ENCODE data around the gene FUOM.
"Not testable (repeated sequence)": the region's sequence is repeated elsewhere in the genome, so short reads cannot be mapped to it uniquely, and the experiment has no call there.

The FUOM gene

DNA sequence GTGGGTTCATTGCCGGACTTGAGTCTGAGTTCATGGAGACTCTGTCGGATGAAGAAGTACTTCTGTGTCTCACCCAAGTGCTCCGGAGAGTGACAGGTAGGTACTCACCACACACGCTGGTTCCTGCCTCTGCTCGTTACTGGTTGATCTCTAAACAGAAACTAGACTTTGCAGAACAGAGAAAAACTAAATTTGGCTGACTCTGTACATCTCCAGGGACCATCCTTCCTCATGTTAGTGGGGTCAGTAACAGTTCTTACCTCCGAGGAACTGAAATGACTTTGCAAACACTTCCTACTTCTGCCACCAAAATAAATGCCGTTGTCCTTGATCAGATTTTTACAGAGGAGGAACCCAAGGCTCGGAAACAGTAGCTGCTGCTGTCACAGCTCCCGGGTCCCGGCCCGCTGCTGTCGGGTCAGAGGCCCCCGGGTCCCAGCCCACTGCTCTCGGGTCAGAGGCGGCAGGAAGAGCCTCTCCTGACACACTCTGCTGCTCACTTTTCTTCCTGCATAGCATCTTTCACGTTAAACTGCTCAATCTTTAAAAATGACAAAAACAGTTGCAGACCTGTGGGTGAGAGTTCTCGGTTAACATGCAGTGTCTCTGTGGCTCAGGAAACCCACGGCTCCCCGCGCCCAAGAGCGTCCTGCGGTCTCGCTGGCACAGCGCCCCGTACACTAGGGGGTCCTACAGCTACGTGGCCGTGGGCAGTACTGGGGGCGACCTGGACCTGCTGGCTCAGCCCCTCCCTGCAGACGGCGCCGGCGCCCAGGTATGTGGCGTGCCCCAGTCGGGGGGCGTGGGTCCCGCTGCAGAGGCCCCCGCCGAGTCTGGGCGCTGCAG, 31.4 kb upstream of the FUOM start:
- H3K27me3 ChIP-seq = no peaks in the 10 kb centered on the region
- peaks cover 68% of the 10 kb centered on the region for H3K4me1 ChIP-seq
- H3K36me3 ChIP-seq = peaks cover 7% of the 10 kb centered on the region; the same call in 1 of the 2 replicates
- no peak for TF ChIP-seq Cebpa-rat (IDR thresholded peaks at IDR 0.05)
- H3K9ac ChIP-seq = peak overlapping the region; percentile 88
- peak overlapping the region; percentile 71 for H3K4me3 ChIP-seq
- H3K27ac ChIP-seq = peak overlapping the region; percentile 94
- no peaks in the 10 kb centered on the region for H3K9me3 ChIP-seq
- H4K20me1 ChIP-seq = no peaks in the 10 kb centered on the region
- peak overlapping the region; percentile 94 for H3K4me2 ChIP-seq

DNA sequence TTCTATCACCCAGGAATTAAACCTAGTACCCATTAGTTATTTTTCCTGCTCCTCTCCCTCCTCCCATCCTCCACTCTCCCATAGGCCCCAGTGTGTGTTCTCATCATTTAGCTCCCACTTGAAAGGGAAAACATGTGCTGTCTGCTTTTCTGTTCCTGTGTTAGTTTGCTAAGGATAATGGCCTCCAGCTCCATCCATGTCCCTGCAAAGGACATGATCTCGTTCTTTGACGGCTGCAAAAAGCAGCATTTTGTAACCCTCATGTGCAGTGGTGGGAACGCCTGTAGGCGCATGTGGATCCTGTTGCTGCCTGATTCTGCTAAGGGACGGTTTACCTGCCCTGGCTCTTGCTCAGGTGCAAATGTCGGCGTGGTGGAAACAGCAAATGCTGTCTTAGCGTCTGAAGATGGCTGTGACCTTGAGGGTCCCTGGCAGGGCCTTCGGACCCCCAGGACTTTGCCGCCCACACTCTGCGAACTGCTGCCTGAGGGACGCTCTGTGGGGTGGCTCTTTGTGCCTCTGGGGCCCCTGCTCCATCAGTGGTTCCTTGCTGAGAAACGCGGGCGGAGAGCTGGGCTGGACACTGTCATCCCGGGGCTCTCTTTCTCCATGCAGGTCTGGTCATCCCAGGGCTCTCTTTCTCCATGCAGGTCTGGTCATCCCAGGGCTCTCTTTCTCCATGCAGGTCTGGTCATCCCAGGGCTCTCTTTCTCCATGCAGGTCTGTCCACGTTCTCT, 30.6 kb upstream of the FUOM start:
- Histone ChIP-seq H4K20me1 (no peaks in the 10 kb centered on the region), H3K4me3 (peak overlapping the region; percentile 71), H3K4me1 (peaks cover 73% of the 10 kb centered on the region), H3K36me3 (peaks cover 7% of the 10 kb centered on the region; the same call in 1 of the 2 replicates), H3K27me3 (no peaks in the 10 kb centered on the region), H3K4me2 (peak overlapping the region; percentile 94), H3K9me3 (no peaks in the 10 kb centered on the region), H3K9ac (peak overlapping the region; percentile 88), H3K27ac (peak overlapping the region; percentile 94)
- no peak for TF ChIP-seq Cebpa-rat (IDR thresholded peaks at IDR 0.05)

DNA sequence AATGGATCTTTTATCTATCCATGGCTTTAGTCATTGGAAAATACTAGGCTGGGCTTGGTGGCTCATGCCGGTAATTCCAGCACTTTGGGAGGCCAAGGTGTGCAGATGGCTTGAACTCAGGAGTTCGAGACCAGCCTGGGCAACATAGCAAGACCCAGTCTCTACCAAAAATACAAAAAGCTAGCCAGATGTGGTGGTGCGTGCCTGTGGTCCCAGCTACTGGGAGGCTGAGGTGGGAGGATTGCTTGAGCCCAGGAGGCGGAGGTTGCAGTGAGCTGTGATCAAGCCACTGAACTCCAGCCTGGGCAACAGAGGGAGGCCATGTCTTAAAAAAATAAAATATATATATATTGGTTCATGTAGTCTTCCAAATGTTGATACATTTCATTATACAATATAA, 29.1 kb upstream of the FUOM start:
- peak overlapping the region; percentile 94; the same call in 1 of the 2 replicates for H3K4me2 ChIP-seq
- not testable (repeated sequence) for H4K20me1 ChIP-seq, H3K27me3 ChIP-seq, H3K9me3 ChIP-seq, H3K4me3 ChIP-seq, H3K9ac ChIP-seq
- H3K4me1 ChIP-seq = peaks cover 70% of the 10 kb centered on the region
- H3K36me3 ChIP-seq = peaks cover 11% of the 10 kb centered on the region; the same call in 1 of the 2 replicates
- peak overlapping the region; percentile 11; the same call in 1 of the 2 replicates for H3K27ac ChIP-seq

DNA sequence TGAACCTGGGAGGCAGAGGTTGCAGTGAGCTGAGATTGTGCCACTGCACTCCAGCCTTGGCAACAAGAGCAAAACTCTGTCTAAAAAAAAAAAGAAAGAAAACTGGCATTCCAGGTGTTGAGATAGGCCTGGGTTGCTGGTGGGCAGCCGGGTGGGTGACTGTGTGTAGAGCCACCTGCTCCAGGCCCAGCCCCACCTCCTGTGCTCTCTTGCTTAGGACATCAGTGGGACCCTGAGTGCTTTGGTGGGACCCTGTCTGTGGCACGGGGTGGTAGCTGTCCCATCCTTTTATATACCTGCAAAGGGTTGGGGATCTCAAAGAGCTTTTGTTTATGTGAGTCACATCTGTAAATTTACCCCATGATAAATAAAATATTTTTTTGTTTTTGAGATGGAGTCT, 27.4 kb upstream of the FUOM start:
- no peak for TF ChIP-seq Cebpa-rat (IDR thresholded peaks at IDR 0.05)

DNA sequence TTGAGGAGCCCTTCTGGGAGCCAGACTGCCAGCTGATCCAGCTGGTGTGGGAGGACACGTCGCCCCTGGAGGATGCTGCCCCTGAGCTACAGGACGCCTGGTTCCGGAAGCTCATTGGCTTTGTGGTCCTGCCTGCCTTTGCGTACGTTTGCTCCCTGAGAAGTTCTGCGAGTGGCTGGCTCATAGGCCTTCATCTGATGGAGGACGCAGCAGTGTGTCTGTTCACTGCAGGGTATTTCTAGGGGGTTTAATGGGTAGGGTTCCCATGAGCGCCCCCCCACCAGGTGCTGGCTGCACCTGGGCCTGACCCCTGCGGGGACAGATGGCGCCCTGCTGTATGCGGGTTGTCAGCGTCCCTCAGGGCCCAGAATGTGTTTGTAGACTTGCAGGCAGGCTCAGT, 26.3 kb upstream of the FUOM start:
- TF ChIP-seq Cebpa-rat (IDR thresholded peaks at IDR 0.05) = no peak
- peak overlapping the region; percentile 45 for H3K27ac ChIP-seq
- H3K4me3 ChIP-seq = no peak overlapping the region
- peak overlapping the region; percentile 59 for H3K4me2 ChIP-seq
- H3K9me3 ChIP-seq = no peaks in the 10 kb centered on the region
- peak overlapping the region; percentile 31 for H3K9ac ChIP-seq
- H3K4me1 ChIP-seq = peaks cover 78% of the 10 kb centered on the region
- H3K36me3 ChIP-seq = peaks cover 5% of the 10 kb centered on the region; the same call in 1 of the 2 replicates
- no peaks in the 10 kb centered on the region for H3K27me3 ChIP-seq
- no peaks in the 10 kb centered on the region for H4K20me1 ChIP-seq

More for the DNA sequence above, 27.4 kb upstream of the FUOM start:
- H3K4me1 ChIP-seq = peaks cover 70% of the 10 kb centered on the region
- H3K4me2 ChIP-seq = peak overlapping the region; percentile 59; the same call in 1 of the 2 replicates
- peaks cover 5% of the 10 kb centered on the region; the same call in 1 of the 2 replicates for H3K36me3 ChIP-seq
- H3K9ac ChIP-seq = no peak overlapping the region
- no peaks in the 10 kb centered on the region for H4K20me1 ChIP-seq
- no peaks in the 10 kb centered on the region for H3K9me3 ChIP-seq
- H3K27me3 ChIP-seq = no peaks in the 10 kb centered on the region
- H3K27ac ChIP-seq = no peak overlapping the region
- H3K4me3 ChIP-seq = no peak overlapping the region

DNA sequence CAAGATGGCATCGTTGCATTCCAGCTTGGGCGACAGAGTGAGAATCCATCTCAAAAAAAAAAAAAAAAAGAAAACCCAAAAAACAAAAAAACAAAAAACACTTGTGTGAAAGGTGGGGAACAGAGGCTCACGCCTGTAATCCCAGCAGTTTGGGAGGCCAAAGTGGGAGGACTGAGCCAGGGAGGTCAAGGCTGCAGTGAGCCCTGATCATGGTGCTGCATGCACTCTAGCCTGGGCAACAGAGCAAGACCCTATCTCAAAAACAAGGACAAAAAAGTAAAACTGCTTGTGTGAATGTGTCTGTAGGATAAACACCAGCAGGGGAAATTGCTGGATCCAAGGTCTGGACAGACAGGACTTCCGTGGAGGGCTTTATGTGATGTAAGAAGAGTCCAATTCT, 25.7 kb upstream of the FUOM start:
- Histone ChIP-seq H4K20me1 (no peaks in the 10 kb centered on the region), H3K4me2 (peak overlapping the region; percentile 59), H3K4me3 (no peak overlapping the region), H3K9ac (0 out of 2 replicates have a peak overlapping the region, but pooled peaks have one; percentile 31), H3K27me3 (no peaks in the 10 kb centered on the region), H3K27ac (peak overlapping the region; percentile 45), H3K4me1 (peaks cover 78% of the 10 kb centered on the region), H3K9me3 (no peaks in the 10 kb centered on the region), H3K36me3 (peaks cover 5% of the 10 kb centered on the region; the same call in 1 of the 2 replicates)
- no peak for TF ChIP-seq Cebpa-rat (IDR thresholded peaks at IDR 0.05)

DNA sequence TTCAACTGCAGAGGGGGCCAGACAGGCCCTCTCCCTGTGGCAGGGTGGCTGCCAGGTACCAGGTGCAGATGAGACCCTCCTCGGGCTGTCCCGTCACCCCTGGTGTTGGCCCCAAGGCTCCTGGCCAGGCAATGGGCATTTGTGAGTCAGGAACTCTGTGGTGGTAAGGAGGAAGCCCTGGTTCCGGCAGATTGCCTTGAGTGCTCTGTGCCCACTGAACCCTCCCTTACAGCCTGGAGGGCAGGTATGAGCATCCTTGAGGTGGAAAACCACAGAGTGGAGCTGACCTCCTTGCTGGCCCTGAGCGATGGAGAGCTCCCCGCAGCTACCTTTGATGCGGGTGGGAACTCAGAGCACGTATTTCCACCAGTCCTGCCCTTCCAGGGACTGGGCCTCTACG, 23.2 kb upstream of the FUOM start:
- no peak overlapping the region for H3K27ac ChIP-seq
- no peak for TF ChIP-seq Cebpa-rat (IDR thresholded peaks at IDR 0.05)
- no peak overlapping the region for H3K4me3 ChIP-seq
- H3K4me2 ChIP-seq = peak overlapping the region; percentile 99
- H3K9me3 ChIP-seq = no peaks in the 10 kb centered on the region
- H3K27me3 ChIP-seq = no peaks in the 10 kb centered on the region
- H3K4me1 ChIP-seq = peaks cover 70% of the 10 kb centered on the region
- H3K9ac ChIP-seq = no peak overlapping the region
- H3K36me3 ChIP-seq = peaks cover 5% of the 10 kb centered on the region; the same call in 1 of the 2 replicates
- no peaks in the 10 kb centered on the region for H4K20me1 ChIP-seq

DNA sequence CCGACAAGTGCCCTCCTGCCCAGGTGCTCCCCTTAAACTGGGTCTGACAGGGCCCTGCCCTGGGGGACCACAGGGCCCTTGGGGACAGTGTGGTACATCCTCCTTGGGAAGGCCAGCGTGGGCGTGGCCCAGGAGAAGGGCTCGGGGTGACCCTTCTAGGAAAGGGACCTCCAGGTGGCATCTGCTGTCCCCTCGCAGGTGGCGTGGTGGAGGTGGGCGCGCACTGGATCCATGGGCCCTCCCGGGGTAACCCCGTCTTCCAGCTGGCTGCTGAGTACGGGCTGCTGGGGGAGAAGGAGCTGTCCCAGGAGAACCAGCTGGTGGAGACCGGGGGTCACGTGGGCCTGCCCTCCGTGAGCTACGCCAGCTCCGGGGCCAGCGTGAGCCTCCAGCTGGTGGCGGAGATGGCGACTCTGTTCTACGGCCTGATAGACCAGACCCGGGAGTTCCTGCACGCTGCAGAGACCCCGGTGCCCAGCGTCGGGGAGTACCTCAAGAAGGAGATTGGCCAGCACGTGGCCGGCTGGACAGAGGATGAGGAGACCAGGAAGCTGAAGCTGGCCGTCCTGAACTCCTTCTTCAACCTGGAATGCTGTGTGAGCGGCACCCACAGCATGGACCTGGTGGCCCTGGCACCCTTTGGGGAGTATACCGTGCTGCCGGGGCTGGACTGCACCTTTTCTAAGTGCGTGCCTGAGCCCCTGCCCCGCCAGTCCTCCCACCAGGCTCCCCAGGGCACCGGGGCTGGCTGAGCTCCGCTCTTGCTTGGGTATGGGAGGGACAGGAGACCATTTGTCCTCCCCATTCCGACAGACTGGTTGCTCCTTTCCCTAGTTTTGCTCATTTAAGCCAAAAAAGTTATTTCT, 22.2 kb upstream of the FUOM start:
- Histone ChIP-seq H3K36me3 (peaks cover 5% of the 10 kb centered on the region; the same call in 1 of the 2 replicates), H3K27ac (peak overlapping the region; percentile 72), H4K20me1 (no peaks in the 10 kb centered on the region), H3K4me3 (peak overlapping the region; percentile 90), H3K27me3 (no peaks in the 10 kb centered on the region), H3K4me2 (peak overlapping the region; percentile 99), H3K4me1 (peaks cover 68% of the 10 kb centered on the region), H3K9me3 (no peaks in the 10 kb centered on the region), H3K9ac (peak overlapping the region; percentile 77)
- TF ChIP-seq Cebpa-rat (IDR thresholded peaks at IDR 0.05) = no peak

DNA sequence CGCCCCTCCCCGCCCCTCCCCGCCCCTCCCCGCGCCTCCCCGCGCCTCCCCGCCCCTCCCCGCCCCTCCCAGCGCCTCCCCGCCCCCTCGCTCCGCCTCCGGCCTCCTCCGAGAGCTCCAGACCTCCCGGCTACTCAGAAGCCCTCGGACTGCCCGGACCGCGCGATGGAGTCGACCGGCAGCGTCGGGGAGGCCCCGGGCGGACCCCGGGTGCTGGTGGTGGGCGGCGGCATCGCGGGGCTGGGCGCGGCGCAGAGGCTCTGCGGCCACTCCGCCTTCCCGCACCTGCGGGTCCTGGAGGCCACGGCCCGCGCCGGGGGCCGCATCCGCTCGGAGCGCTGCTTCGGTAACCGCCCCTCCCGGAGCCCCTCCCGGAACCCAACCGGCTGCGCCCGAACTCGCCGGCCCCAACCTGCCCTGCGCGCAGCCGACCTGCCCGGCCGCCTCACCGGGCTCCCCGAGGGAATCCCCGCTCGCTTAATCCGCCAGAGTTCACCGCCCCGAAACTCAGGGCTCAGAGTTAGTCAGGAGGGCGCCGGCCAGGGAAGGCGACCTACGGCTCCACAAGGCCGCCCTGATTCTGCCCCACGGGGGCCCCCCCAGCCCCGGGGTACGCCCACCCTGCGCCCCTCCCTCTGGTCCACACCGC, 21.5 kb upstream of the FUOM start, which contains the start of gene PAOX:
PAOX (plus strand) TSS at position 111 of the 649 bp plus-strand sequence; CDS start at position 166, 55 bp downstream.
- TF ChIP-seq Cebpa-rat (IDR thresholded peaks at IDR 0.05) = no peak
- Histone ChIP-seq H3K4me2 (peak within 1 kb of the TSS; percentile 99), H3K4me1 (peaks cover 68% of the 10 kb centered on the region), H3K9me3 (no peaks in the 10 kb centered on the region), H3K27me3 (no peaks in the 10 kb centered on the region), H3K27ac (peak within 1 kb of the TSS; percentile 72), H3K36me3 (0 out of 2 replicates have a peak, but pooled peaks cover 5% of the 10 kb centered on the region), H3K4me3 (peak within 1 kb of the TSS; percentile 90), H3K9ac (peak within 1 kb of the TSS; percentile 80), H4K20me1 (no peaks in the 10 kb centered on the region)

All from BLaER1 (cell line).